ENCODE results near the gene PTX4. TPM values are rescaled to one million over a fixed set of nuclear protein-coding genes. Genes with fewer than 3 reads are reported as not detected.

PTX4 gene
- total RNA-seq, 3 donors from 2014 or later = not detected

DNA sequence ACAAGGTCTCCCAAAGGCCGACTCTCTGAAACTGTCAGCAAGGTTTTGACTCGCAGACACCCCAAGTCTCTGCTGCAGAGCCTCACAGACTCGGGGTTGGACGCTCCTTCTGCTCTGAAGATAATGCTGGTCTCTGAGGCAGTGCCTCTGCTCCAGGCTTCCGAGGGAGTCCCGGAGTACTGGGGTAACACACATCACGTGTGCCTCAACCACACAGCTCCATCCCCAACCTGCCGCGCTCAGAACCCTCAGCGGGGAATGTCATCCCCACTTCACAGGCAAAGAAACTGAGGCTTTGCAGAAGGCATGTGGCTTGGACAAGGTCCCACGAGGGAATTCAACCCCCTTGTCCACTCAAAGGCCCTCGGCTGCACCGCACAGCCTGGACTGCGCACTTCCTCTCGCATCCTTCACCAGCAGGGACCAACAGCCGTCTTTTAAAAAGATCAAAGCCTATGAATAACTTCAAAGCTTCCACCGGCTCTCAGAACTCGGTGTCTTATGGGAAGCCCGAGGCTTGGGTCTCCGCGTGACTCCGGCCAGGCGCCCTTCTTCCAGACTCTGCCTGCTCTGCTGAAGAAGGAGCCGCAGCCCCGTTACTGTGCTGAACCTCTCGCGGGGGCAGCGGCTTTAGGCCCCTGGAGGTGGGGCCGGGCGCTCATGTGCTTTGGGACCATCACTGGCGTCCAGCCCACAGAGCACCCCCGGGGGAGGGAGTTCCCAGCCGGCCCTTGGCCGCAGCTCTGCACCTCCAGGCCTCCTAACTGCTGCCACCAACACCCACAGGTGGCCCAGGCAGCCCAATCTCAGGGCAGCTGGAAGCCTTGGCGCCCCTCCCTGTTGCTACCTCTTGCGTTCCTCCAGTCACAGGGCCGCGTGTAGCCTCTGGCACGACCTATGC, 46.9 kb upstream of the PTX4 start:
- H3K4me3 ChIP-seq = peak overlapping the region; percentile 68 to 91 (median 72)
- H3K4me1 ChIP-seq = peaks cover 17 to 22% of the 10 kb centered on the region in 2 donors
- intact Hi-C loops (cut with DNase I; ENCODE audit: low total_unique reads) = loop anchor here (10.0 kb wide), 1 partner anchor 121 kb away; the partner anchor contains the start of gene UNKL
- no peaks in the 10 kb centered on the region for H3K27me3 ChIP-seq
- H3K36me3 ChIP-seq = no peaks in the 10 kb centered on the region
- peak overlapping the region in 1 of 2 donors; percentile 97 for H3K27ac ChIP-seq
- DNase-seq (ENCODE audit: low spot score in 2 of 2) = no peak
- TF ChIP-seq, protein P1, sequence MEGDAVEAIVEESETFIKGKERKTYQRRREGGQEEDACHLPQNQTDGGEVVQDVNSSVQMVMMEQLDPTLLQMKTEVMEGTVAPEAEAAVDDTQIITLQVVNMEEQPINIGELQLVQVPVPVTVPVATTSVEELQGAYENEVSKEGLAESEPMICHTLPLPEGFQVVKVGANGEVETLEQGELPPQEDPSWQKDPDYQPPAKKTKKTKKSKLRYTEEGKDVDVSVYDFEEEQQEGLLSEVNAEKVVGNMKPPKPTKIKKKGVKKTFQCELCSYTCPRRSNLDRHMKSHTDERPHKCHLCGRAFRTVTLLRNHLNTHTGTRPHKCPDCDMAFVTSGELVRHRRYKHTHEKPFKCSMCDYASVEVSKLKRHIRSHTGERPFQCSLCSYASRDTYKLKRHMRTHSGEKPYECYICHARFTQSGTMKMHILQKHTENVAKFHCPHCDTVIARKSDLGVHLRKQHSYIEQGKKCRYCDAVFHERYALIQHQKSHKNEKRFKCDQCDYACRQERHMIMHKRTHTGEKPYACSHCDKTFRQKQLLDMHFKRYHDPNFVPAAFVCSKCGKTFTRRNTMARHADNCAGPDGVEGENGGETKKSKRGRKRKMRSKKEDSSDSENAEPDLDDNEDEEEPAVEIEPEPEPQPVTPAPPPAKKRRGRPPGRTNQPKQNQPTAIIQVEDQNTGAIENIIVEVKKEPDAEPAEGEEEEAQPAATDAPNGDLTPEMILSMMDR (IDR thresholded peaks at IDR 0.05) = no peak
- TF ChIP-seq POLR2A (IDR thresholded peaks at IDR 0.05) = no peak
- TF ChIP-seq POLR2AphosphoS5 (IDR thresholded peaks at IDR 0.05) = no peak
- H3K9me3 ChIP-seq = no peaks in the 10 kb centered on the region

DNA sequence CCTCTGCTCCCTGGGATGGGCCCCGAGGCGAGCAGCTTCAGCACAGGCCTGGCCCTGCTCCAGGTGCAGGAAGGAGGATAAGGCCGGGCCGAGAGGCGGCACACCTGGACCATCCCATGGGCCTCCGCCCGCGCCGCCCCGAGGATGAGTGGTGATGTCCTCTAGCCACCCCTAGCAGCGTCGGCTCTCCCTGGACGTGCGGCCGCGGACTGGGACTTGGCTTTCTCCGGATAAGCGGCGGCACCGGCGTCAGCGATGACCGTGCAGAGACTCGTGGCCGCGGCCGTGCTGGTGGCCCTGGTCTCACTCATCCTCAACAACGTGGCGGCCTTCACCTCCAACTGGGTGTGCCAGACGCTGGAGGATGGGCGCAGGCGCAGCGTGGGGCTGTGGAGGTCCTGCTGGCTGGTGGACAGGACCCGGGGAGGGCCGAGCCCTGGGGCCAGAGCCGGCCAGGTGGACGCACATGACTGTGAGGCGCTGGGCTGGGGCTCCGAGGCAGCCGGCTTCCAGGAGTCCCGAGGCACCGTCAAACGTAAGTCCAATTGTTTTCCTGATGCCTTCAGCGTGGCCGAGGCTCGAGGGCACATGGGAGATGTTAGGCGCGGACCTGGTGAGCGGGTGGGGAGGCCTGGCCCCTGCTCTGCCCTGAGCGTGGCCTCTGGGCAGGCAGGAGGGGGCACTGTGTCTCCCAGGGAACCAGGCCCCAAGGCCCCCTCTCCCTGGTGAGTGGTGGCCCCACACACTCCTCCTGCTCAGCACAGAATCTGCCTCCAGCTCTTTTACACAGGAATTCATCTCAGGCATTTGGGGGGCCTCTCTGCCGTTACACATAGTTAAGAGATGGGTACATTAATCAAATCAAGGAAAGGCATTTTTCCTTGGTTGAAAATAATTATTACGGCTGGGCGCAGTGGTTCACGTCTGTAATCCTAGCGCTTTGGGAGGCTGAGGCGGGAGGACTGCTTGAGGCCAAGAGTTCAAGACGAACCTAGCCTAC, 45.6 kb upstream of the PTX4 start:
- Histone ChIP-seq H3K9me3 (no peaks in the 10 kb centered on the region), H3K27me3 (no peaks in the 10 kb centered on the region), H3K27ac (peak overlapping the region; percentile 84 to 97), H3K36me3 (no peaks in the 10 kb centered on the region), H3K4me3 (peak overlapping the region; percentile 68 to 91 (median 72)), H3K4me1 (peaks cover 17 to 24% of the 10 kb centered on the region in 2 donors)
- TF ChIP-seq POLR2A (IDR thresholded peaks at IDR 0.05) (no peak), POLR2AphosphoS5 (IDR thresholded peaks at IDR 0.05) (no peak)
- TF ChIP-seq, protein P1 (IDR thresholded peaks at IDR 0.05) = no peak
- no peak for DNase-seq (ENCODE audit: low spot score in 2 of 2)
- intact Hi-C loops (cut with DNase I; ENCODE audit: low total_unique reads) = loop anchor here (10.0 kb wide), 1 partner anchor 120 kb away; the partner anchor contains the start of gene UNKL

DNA sequence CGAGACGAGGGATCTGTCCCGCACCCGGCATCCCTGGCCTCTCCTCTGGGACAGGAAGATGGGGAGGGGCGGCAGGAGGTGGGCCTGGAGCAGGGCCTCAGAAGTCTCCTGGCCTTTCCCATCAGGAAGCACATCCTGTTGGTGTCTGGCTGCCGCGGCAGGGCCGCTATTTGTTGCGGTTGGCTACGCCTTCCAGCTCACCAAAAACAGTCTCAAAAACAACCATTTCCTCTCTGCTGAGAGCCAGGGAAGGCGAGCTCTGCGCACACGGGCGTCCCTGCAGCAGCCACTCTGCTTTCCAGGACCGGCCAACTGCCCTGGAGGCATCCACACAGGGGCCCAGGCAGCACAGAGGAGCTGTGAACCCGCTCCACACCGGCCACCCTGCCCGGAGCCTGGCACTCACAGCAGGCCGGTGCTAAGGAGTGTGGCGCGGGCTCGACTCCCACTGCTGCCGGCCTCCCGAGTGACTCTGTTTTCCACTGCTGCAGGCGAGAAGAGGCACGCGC, 44.8 kb upstream of the PTX4 start, which contains the start of gene TMEM204:
Gene TMEM204, plus strand, starts transcription at position 224 of the 509 bp plus-strand sequence. CDS start 610 bp downstream, outside the sequence.
- Histone ChIP-seq H3K27ac (peak within 1 kb of the TSS; percentile 84 to 97), H3K36me3 (no peaks in the 10 kb centered on the region), H3K27me3 (no peaks in the 10 kb centered on the region), H3K4me3 (peak within 1 kb of the TSS; percentile 68 to 91 (median 72)), H3K4me1 (peaks cover 17 to 24% of the 10 kb centered on the region in 2 donors), H3K9me3 (no peaks in the 10 kb centered on the region)
- TF ChIP-seq, protein P1 (IDR thresholded peaks at IDR 0.05) = no peak
- TF ChIP-seq POLR2AphosphoS5 (IDR thresholded peaks at IDR 0.05) = peak; percentile 34 to 56 (median 38)
- intact Hi-C loops (cut with DNase I; ENCODE audit: low total_unique reads) = loop anchor here (10.0 kb wide), 1 partner anchor 119 kb away; the partner anchor contains the start of gene UNKL
- peak in 1 of 2 donors; percentile 57 for DNase-seq (ENCODE audit: low spot score in 2 of 2)

DNA sequence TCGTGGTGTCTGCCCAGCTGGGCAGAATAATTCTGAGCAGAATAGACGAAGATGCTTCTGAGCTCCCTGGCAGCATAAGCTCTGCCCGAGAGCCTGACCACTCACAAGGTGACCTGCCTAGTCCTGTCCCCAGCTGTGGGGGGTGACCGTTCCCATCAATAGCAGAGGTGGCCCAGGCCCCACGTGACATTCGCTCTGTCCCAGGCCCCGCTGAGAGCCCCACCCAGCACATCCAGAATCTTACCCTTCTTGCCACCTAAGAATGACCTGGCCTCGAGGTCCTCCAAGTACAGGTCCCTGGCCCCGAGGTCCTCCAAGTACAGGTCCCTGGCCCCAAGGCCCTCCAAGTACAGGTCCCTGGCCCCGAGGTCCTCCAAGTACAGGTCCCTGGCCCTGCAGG, 44.0 kb upstream of the PTX4 start:
- TF ChIP-seq, protein P1 (IDR thresholded peaks at IDR 0.05) = no peak
- TF ChIP-seq POLR2A (IDR thresholded peaks at IDR 0.05) (no peak), POLR2AphosphoS5 (IDR thresholded peaks at IDR 0.05) (no peak)
- H3K4me1 ChIP-seq = peaks cover 17 to 24% of the 10 kb centered on the region in 2 donors
- no peaks in the 10 kb centered on the region for H3K9me3 ChIP-seq
- H3K4me3 ChIP-seq = peak overlapping the region; percentile 68 to 91 (median 72)
- H3K27me3 ChIP-seq = no peaks in the 10 kb centered on the region
- DNase-seq (ENCODE audit: low spot score in 2 of 2) = no peak
- peak overlapping the region; percentile 84 to 97 for H3K27ac ChIP-seq
- intact Hi-C loops (cut with DNase I; ENCODE audit: low total_unique reads) = loop anchor here (10.0 kb wide), 1 partner anchor 118 kb away; the partner anchor contains the start of gene UNKL
- H3K36me3 ChIP-seq = no peaks in the 10 kb centered on the region
